Measurements from ENCODE around the gene GTF2H4.
"Not testable (repeated sequence)": the region's sequence is repeated elsewhere in the genome, so short reads cannot be mapped to it uniquely, and the experiment has no call there.

GTF2H4 gene
- 0 to 0.35 reads per million in 2 donors for total RNA-seq

DNA sequence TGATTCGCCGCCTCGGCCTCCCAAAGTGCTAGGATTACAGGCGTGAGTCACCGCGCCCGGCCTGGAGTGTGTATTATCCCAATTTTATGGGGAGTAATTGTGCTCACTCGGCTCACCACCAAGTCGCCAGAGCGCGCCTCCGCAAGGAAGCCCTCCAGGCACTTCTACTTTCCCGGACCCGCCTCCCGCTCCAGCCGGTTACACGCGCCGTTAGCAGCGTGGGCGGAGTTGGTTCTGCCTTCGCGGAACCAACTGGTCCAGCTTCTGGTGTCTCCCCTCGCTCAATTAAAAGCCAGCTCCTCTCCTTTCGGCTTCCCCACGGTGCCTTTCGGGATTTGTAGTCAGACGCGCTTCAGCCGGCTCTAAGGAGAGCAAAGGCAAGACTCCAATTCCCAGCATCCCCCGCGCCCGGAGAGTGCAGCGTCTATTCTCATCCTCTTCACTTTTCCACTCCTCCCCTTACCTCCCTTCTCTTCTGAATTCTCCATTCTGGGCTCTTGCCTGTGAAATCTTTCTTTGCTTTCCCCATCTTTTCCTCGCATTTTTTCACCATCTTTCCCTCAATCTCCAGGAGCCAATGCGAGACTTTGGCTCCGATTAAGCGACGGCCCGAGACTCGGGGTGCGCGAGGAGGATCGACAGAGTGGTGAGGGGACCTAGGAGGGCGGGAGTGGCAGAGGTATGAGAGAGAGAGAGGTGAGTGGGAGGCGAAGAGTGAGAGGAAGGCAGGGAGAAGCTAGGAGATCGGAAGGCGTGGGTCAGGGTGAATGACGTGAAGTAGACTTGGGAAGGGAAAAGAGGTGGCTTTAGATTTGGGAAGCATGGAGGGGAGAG, at the start of gene GTF2H4:
GTF2H4 (plus strand) TSS at position 450 of the 834 bp plus-strand sequence.
- peak; percentile 53 for DNase-seq

DNA sequence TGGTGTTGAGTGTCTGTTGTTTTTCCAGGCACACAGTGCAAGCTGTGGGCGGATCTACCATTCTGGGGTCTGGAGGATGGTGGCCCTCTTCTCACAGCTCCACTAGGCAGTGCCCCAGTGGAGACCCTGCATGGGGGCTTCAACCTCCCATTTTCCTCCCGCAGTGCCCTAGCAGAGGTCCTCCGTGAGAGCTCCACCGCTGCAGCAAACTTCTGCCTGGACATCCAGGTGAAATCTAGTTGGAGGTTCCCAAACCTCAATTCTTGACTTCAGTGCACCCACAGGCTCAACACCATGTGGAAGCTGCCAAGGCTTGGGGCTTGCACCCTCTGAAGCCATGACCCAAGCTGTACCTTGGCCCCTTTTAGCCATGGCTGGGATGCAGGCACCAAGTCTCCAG, 48.3 kb upstream of the GTF2H4 start:
- not testable (repeated sequence) for DNase-seq

DNA sequence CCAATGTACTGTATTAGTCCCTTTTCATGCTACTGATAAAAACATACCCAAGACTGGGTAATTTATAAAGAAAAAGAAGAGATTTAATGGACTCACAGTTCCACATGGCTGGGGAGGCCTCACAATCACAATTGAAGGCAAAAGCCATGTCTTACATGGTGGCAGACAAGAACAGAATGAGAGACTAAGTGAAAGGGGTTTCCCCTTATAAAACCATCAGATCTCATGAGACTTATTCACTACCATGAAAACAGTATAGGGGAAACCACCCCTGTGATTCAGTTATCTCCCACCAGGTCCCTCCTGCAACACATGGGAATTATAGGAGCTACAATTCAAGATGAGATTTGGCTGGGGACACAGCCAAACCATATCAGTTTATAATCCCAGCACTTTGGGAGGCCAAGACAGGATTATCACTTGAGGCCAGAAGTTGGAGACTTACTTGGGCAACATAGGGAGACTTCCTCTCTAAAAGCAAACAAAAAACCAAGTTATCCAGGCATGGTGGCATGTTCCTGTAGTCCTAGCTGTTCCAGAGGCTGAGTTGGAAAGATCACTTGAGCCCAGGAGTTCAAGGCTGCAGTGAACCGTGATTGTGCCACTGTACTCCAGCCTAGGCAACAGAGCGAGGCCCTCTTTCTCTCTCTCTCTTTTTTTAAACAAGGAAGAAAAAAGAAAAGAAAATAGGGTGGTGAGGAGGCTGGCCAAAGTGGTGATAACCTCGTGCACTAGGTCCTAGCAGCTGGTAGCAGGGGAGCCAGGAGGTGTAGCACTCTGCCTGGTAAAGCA, 46.6 kb upstream of the GTF2H4 start:
- DNase-seq, result no peak

DNA sequence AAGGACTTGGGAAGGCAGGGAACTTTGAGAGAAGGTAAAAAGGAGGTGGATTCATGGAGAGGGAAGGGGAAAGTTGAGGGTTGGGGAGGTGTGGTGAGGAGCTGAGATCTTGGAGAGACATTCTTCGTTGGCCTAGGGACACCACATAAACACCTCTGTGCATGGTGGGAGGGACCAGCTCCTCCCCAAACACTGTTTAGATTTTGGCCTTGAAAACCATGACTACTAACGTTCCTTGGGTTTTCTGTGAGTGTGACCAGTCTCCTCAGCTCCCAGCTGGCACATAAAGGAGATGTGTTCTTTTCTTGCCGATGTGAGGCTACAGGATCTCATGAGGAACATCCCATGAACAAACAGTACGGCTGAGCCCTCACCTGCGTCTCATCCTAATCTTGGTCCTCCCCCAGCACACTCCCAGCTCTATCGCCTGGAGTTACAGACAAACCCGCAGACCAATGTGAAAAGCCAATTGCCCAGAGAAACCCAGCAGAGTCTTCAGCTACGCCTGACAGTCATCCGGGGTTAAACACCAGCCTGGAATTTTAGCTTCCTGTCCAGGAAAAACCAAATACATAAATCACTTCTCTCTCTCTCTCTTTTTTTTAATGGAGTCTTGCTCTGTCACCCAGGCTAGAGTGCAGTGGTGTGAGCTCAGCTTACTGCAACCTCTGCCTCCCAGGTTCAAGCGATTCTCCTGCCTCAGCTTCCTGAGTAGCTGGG, 45.7 kb upstream of the GTF2H4 start:
- no peak for DNase-seq

DNA sequence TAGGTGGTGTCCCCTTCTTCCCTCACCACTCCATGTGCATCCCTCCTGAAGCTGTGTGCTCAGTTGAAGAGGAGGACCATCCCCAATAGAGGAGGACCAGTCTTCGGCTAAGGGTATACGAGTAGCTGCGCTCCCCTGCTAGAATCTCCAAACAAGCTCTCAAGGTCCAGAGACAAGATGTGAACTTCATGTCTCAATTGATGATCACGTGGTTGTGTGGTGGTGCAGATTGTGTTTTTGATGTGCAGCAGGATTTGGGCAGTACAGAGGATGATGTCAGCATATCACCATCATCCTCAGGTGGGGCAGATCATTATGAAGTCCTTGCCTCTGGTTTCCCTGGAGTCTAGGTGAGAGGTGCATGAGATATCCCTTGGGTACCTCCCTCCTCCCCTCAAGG, 43.7 kb upstream of the GTF2H4 start:
- no peak for DNase-seq

DNA sequence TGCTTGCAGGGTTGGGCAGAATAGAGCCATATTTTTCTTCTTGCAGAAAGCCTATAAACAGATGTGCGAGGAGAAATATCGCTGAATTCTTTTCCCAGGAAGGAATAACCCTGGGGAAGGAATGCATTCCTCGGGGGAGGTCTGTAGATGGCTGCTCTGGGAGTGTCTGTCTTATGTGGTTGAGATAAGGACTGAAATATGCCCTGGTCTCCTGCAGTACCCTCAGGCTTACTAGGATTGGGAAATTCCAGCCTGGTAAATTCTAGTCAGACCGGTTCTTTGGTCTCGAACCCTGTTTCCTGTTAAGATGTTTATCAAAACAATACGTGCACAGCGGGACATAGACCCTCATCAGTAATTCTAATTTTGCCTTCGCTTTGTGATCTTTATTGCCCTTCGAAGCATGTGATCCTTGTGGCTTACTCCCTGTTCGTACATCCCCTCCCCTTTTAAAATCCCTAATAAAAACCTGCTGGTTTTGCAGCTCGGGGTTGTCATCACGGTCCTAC, 38.7 kb upstream of the GTF2H4 start:
- DNase-seq, result not testable (repeated sequence)

DNA sequence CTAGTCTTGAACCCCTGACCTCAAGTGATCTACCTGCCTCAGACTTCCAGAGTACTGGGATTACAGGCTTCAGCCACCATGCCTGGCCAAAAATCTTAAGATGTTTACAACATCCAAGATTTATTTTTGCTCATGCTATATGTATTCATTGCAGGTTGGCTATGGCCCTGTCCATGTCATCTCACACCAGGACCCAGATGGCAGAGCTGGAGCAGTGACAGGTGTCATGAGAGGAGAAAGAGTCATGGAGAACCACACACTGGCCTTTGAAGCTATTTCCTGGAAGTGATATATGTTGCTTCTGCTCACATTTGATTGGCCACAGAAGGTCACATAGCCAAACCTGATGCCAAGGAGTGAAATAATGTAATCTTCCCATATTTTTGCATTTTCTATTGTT, 37.5 kb upstream of the GTF2H4 start:
- no peak for DNase-seq

DNA sequence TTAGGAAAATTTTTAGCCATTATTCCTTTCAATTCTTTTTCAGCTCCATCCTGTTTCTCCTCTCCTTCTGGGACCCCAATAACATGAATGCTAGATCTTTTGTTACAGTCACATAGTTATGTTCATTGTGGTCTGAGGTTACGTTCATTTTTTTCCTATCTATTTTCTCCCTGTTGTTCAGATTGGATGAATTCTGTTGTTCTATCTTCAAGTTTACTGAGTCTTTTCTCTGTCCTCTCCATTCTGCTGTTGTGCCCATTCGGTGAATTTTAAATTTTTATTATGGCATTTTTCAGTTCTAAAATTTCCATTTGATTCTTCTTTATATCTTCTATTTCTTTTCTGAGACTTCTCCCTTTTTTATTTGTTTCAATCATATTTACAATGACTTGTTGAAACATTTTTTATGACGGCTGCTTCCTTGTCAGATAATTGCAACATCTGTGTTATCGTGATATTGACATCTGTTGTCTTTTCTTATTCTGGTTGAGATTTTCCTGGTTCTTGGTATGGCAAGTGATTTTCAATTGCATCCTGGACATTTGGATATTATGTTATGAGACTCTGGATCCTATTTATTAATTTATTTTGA, 36.3 kb upstream of the GTF2H4 start:
- DNase-seq, result no peak

DNA sequence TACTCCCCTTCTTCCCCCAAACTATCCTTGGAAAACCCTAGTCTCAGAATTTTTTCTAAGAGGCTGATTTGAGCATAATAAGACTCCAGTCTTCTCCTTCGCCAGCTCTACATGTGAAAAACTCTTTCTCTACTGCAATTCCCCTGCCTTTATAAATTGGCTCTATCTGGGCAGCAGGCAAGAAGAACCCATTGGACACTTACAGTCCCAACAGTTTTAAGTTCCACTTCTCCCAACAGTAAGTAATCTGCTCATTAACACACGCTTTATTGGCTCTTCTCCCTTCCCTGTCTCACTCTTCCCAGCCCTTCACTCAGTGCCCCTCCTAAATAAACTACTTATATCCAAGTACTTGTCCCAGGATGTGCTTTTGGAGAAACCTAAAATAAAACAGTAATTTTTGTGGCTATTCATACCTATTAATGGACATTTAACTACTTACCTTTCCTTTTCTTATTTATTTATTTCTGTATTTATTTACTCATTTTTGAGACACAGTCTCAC, 34.8 kb upstream of the GTF2H4 start:
- DNase-seq, result no peak

DNA sequence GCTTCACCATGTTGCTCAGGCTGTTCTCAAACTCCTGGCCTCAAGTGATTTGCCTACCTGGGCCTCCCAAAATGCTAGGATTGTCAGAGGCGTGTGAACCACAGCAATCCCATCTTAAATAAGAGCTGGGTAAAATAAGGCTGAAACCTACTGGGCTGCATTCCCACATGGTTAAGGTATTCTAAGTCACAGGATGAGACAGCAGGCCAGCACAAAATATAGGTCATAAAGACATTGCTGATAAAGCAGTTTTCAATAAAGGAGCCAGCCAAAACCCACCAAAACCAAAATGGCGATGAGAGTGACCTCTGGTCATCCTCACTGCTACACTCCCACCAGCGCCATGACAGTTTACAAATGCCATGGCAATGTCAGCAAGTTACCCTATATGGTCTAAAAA, 34.2 kb upstream of the GTF2H4 start:
- not testable (repeated sequence) for DNase-seq

DNA sequence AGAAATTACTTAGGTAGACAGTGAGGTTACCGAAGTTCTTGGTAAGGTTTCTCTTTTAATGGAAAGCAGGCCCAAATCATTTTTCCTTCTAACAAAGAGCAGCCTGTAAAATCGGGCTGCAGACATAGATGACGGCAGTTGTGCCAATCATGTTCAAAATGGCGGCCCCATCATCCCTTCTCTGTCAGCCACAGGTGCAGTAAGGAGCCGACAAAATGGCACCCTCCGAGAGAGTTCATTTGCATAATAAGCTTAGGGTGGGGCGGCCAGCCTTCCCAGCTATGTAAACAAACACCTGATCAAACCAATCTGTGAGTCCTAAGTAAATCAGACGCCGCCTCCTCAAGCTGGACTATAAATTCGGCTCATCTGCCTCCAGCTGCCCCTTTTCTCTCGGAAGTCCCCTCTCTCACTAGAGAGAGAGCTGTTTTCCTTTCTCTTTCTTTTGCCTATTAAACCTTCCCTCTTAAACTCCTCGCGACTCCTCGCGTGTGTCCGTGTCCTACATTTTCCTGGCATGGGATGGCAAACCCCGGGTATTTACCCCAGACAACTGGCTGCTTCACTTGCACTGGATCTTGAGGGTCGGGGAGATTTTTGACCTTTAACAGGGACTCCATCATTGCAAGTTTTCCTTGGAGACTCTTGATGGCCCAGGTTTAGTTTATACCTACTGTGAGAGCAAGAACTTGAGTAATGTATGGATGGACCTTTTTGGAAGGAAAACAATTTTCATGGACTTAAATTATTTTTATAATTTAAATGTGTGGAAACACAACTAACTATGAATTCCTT, 32.6 kb upstream of the GTF2H4 start:
- no peak for DNase-seq

DNA sequence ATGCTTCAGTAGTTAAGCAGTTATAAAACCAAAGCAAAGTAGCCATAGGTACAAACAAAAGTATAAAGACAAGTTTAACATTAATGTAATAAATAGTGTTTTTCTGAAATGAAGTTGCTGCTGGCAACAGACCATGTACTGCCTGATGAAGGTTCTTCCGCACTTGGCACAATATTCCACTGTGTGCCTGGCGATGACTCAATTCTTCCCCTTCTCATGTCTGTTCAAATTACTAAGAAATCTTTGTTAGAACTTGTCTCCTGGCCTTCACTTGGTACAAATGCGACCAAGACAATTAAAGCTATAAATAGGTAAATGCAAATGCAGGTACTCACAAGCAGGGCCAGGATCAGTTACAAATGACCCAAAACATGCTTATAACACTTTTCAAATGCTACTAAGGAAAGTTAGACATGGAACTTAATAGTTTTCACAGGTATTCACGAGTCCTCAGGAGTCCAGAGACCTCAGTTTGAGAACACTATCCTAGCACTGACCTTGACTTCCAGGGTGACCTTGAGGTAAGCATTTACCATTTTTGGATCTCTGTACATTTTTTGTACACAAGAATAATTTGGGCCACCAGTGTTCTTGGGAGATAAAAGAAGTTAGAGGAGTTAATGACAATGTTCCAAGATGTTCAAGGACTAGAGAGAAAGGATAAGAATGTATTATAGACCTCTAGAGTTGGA, 31.8 kb upstream of the GTF2H4 start:
- DNase-seq, result no peak

DNA sequence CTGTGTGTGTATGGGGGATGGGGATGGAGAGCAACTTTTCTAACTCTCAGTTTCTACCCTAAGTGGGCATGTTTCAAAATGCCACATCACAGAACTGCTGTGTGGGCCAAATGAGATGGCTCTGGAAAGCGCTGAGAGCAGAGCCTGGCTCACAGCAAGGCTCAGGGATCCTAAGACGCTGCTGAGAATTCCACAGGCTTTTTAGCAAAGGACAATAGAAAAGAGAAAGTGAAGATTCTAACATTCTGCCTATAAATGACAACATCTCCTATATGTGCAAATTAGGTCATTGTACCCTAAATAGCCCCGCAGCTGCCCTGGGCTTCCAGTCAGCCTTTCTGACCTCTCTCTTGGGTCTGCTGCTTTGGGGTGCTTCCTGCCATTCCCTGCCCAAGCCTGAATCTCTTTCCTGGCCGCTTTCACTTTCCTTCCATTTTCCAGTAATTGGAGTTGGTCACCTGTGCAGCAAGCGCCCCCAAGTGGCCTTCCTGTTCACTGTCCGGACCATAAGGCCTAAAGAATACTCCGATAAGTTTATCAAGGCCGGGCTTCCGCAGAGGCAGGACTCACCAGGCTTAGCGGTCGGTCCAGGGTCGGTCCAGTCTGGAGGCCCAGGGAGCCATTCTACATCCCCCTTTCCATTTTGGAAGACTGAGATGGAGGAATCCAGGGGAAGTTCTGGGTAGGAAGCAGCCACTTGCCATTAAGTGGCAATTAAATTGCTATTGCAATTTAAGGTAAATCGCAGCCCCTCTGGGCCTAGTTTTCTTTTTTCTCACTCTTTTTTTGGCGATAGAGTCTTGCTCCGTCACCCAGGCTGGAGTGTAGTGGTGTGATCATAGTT, 30.4 kb upstream of the GTF2H4 start:
- no peak for DNase-seq

DNA sequence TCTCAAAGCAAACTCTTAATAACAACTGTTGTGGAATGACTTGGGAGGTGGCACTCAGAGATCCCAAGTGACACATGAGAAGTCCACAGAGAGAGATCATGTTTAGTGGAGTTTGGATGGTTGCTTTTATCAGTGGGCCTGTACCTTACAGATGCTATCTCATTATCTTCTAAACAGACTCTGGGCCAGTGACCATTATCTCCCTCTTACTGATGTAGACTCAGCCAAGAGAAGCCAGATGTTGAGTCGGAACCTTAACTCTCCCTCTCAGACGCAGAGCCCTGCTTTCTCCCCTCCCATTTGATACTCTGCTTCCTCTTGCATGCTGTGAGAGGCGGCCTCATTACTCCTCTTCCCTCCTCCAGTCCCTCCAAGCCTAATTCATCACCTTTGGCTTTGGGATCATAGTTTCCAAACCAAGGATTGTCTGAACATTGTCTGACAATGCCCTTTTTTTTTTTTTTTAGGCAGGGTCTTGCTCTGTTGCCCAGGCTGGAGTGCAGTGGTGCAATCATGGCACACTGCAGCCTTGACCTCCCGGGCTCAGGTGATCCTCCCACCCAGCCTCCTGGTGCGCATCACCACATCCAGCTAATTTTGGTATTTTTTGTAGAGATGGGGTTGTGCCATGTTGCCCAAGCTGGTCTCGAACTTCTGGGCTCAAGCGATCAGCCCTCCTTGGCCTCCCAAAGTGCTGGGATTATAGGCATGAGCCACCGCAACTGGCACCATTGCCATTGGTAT, 28.2 kb upstream of the GTF2H4 start:
- DNase-seq, result no peak

DNA sequence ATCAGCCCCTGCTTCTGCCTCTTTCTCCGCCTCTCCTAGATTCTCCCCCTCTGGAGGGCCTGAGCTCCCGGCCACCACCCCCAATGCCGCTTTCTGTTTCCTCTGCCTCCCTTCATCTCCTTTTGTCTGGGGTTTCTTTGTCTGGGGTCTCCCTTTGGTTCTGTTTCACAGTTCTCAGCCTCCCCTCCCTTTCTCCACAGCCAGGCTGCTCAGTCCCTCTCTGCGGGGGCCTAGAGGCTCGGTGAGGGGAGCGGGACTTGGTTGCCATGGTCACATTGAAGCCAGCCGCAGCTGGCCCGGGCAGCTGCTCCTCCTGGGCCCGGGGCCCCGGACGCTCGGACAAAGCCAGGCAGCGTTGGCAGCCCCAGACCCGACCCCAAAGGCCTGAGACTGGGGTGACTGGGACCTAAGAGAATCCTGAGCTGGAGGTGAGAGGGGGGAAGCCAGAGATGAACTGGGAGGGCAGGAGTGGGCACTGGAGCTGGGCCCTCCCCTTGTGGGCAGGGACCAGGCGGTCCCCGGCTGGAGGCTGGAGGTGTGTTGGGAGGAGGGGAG, 27.2 kb upstream of the GTF2H4 start:
- DNase-seq, result no peak

DNA sequence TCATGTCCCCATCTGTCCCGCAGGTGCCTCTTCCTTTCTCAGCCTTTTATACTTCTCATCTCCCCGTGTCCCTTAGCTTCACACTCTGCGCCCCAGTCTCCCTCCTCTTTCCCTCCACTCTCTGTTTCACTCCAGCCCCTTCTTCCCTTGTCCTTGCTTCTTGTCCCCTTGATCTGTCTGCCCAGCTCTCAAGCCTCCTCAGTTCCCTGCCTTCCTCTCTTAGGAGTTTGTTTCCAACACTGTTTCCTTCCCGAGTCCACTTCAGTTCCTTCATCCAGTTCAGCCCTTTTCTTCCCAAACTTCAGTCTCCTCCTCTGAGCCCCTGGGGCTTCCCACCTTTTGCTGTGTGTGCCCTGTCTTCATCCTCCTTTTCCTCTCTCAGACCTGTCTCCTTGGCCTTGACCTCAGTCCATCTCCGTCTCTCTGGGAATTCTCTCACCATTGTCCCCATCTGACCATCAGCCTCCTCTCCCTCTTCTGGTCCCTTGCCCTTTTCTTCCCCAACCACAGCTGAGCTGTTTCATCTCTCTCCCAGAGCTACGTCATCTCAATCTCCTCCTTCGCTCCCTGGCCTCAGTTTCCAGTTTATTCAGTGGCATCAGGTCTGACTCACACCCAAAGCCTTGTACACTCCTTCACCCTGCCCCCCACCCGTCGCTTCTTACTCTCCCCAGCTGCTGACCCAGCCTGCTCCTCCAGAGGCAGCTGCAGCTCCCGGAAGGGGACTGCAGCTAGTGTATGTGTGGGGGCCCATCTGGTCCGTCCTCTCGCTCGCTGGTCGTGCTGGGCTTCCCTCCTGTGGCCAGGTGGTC, 26.4 kb upstream of the GTF2H4 start:
- DNase-seq, result no peak

DNA sequence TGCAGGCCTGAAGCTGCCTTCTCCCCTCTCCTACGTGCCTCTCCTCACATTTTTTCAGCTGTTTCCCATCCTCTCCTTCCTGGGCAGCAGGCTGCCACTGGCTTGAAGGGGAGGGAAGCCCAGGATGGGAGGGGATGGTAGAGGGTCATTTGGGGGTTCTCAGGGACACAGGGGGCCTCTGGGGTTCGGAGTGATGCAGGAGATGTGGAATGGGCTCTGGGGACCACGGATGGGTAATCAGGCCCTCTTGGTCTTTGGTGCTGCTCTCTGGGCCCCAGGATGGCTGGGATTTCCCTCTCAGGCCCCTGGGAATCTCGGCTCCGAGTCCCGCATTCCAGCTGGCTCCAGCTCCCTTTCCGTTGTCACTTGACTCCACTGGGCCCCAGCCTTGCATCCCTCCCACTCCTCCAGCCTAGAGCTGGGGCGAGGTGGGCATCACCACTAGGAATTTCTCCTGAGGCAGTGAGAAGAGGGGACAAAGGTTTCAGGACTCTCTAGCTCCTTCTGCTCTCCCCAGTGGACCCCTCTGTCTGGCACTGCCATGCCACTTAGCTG, 25.7 kb upstream of the GTF2H4 start:
- no peak for DNase-seq
